Measurements from ENCODE around the gene NME3.

The NME3 gene

GRCh38 chr16:1779741-1780676 is 8.7 kb upstream of the NME3 start:
- DNase-seq, result no peak

- no peak for DNase-seq
These were observed 7.9 kb upstream of the NME3 start for GRCh38 chr16:1779234-1779701.

GRCh38 chr16:1778200-1779179 is 7.1 kb upstream of the NME3 start:
- DNase-seq, result no peak

GRCh38 chr16:1777375-1778199 is 6.2 kb upstream of the NME3 start:
- no peak for DNase-seq

- DNase-seq, result no peak
These were observed 5.6 kb upstream of the NME3 start for GRCh38 chr16:1776991-1777374.

GRCh38 chr16:1776672-1776955 is 5.3 kb upstream of the NME3 start:
- no peak for DNase-seq

- no peak for DNase-seq
These were observed 4.7 kb upstream of the NME3 start for GRCh38 chr16:1775846-1776671.

- DNase-seq, result no peak
These were observed 3.9 kb upstream of the NME3 start for GRCh38 chr16:1775006-1775845.

- no peak for DNase-seq
These were observed 3.1 kb upstream of the NME3 start for GRCh38 chr16:1774448-1774780.

GRCh38 chr16:1773703-1774447 is 2.5 kb upstream of the NME3 start:
- DNase-seq, result no peak

GRCh38 chr16:1772908-1773702 is 1.8 kb upstream of the NME3 start, which contains the start of gene MRPS34:
TSS of gene MRPS34 (minus strand) at chr16:1773134. CDS start at chr16:1773119, 15 bp downstream.
- DNase-seq, result peak; percentile 53

GRCh38 chr16:1772362-1772907 is 1.1 kb upstream of the NME3 start, which contains the start of gene EME2:
TSS of gene EME2 (plus strand) at chr16:1772810. CDS start at chr16:1773228, 418 bp downstream.
- DNase-seq, result no peak

GRCh38 chr16:1771864-1772361 is 570 bp upstream of the NME3 start:
- no peak for DNase-seq

- peak; percentile 55 for DNase-seq
These were observed 785 bp downstream of the NME3 start for GRCh38 chr16:1770328-1771187.

GRCh38 chr16:1769402-1770300 is 1.7 kb downstream of the NME3 start:
- no peak for DNase-seq

- DNase-seq, result no peak
These were observed 2.5 kb downstream of the NME3 start for GRCh38 chr16:1768767-1769401.

Measured in NCI-H1105 (cell line).